Epithelial cell of proximal tubule (primary cell): ENCODE results near the gene TYW5. TPM values are rescaled to one million over a fixed set of nuclear protein-coding genes. Genes with fewer than 3 reads are reported as not detected.
A peak's percentile ranks its signal among the peaks of the same experiment; 100 is the strongest.

ENCODE experiments used
- DNase-seq: peaks from one replicate; pipeline ENCODE4 v3.0.0-alpha.2; 2011; ENCODE audit warnings: low read depth
- H3K4me3 ChIP-seq: 2 replicates; pipeline ENCODE4 v1.5.1; 2011; ENCODE audit warnings: low read depth, mild to moderate bottlenecking, low read length
- CTCF ChIP-seq: conservative IDR thresholded peaks from 2 replicates; pipeline ENCODE4 v1.5.1; 2012; ENCODE audit warnings: low read depth, mild to moderate bottlenecking, low read length
- total RNA-seq: library from RNA; depleted of rRNA; stranded (reverse); fragments of >200 nt; gene quantifications from 2 replicates; pipeline ENCODE4 v1.2.3, GENCODE V29; 2015

TYW5 gene
- total RNA-seq, 1 donor from 2014 or later: 7.3 TPM

GRCh38 chr2:199975273-199975895 lies 20.1 kb upstream of the TYW5 start:
- no peak for DNase-seq
- no peak for TF ChIP-seq CTCF

GRCh38 chr2:199973703-199974102 lies 18.4 kb upstream of the TYW5 start:
- no peak for DNase-seq
- no peak overlapping the region for H3K4me3 ChIP-seq
- peak; percentile 64 for TF ChIP-seq CTCF

More at GRCh38 chr2:199975273-199975895, 20.1 kb upstream of the TYW5 start:
- no peak overlapping the region for H3K4me3 ChIP-seq

GRCh38 chr2:199972088-199972626 lies 16.9 kb upstream of the TYW5 start:
- no peak for DNase-seq
- TF ChIP-seq CTCF: no peak
- H3K4me3 ChIP-seq: no peak overlapping the region

GRCh38 chr2:199968126-199968525 lies 12.8 kb upstream of the TYW5 start:
- no peak for DNase-seq
- no peak for TF ChIP-seq CTCF
- no peak overlapping the region for H3K4me3 ChIP-seq

- no peak for DNase-seq
- TF ChIP-seq CTCF: no peak
- no peak overlapping the region for H3K4me3 ChIP-seq
Observed at GRCh38 chr2:199966976-199967375, 11.7 kb upstream of the TYW5 start.

GRCh38 chr2:199966405-199966804 lies 11.1 kb upstream of the TYW5 start:
- TF ChIP-seq CTCF: no peak
- no peak for DNase-seq
- H3K4me3 ChIP-seq: no peak overlapping the region

- no peak for DNase-seq
- TF ChIP-seq CTCF: no peak
- no peak overlapping the region for H3K4me3 ChIP-seq
Observed at GRCh38 chr2:199962203-199962602, 6.9 kb upstream of the TYW5 start.
